ENCODE data around the gene CKB.

DNA sequence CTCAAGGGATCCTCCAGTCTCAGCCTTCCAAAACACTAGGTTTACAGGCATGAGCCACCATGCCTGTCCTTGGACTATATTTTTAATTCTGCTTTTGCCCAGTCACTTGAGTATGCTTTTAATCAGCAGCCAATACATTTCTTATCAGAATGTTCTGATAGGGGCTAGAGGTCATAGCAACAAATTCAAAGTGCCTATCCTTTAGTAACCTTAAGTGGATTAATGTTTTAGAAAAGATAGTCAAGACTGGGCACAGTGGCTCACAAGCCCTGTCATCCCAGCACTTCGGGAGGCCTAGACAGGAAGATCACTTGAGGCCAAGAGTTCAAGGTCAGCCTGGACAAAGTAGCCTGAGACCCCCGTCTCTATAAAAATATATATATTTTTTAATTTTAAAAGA is 37.1 kb downstream of the CKB start:
- no peak for TF ChIP-seq POLR2A (IDR thresholded peaks at IDR 0.05)
- TF ChIP-seq, protein P1, sequence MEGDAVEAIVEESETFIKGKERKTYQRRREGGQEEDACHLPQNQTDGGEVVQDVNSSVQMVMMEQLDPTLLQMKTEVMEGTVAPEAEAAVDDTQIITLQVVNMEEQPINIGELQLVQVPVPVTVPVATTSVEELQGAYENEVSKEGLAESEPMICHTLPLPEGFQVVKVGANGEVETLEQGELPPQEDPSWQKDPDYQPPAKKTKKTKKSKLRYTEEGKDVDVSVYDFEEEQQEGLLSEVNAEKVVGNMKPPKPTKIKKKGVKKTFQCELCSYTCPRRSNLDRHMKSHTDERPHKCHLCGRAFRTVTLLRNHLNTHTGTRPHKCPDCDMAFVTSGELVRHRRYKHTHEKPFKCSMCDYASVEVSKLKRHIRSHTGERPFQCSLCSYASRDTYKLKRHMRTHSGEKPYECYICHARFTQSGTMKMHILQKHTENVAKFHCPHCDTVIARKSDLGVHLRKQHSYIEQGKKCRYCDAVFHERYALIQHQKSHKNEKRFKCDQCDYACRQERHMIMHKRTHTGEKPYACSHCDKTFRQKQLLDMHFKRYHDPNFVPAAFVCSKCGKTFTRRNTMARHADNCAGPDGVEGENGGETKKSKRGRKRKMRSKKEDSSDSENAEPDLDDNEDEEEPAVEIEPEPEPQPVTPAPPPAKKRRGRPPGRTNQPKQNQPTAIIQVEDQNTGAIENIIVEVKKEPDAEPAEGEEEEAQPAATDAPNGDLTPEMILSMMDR (IDR thresholded peaks at IDR 0.05): no peak
